T-helper 17 cell (primary cell): ENCODE measurements around the gene CTDSP2. TPM values are rescaled to one million over a fixed set of nuclear protein-coding genes. Genes with fewer than 3 reads are reported as not detected.
A peak's percentile ranks its signal among the peaks of the same experiment; 100 is the strongest.
"Not testable (repeated sequence)": the region's sequence is repeated elsewhere in the genome, so short reads cannot be mapped to it uniquely, and the experiment has no call there.

ENCODE experiments used
- ATAC-seq: fragments of 150-1000 bp; cut with Tn5 transposase; 2 replicates; pipeline ENCODE4 v1.10.0; 2021; ENCODE audit warnings: mild to moderate bottlenecking, moderate library complexity
- DNase-seq, 3 donors: peaks; one replicate each; pipeline versions ENCODE4 v3.0.0 to v3.0.0-alpha.2; 2020 to 2021
- H3K9me3 ChIP-seq: one replicate; pipeline ENCODE4 v1.7.0; 2013; ENCODE audit warnings: low read length, mild to moderate bottlenecking; ENCODE audit not compliant: control insufficient read depth, poor library complexity, severe bottlenecking
- H3K27ac Mint-ChIP-seq: one replicate; pipeline ENCODE4 v1.8.0; 2022; ENCODE audit warnings: mild to moderate bottlenecking, moderate library complexity, mixed read lengths
- H3K27me3 Mint-ChIP-seq: one replicate; pipeline ENCODE4 v1.8.0; 2022; ENCODE audit warnings: mixed read lengths
- H3K36me3 Mint-ChIP-seq: one replicate; pipeline ENCODE4 v1.8.0; 2022; ENCODE audit warnings: low read depth, mixed read lengths
- H3K4me1 Mint-ChIP-seq: one replicate; pipeline ENCODE4 v1.8.0; 2022; ENCODE audit warnings: mild to moderate bottlenecking, mixed read lengths
- H3K4me3 Mint-ChIP-seq: one replicate; pipeline ENCODE4 v1.8.0; 2022; ENCODE audit warnings: mild to moderate bottlenecking, moderate library complexity, mixed read lengths
- total RNA-seq, 4 donors: library from RNA in 2 of 4; stranded (reverse) in 2 of 4; gene quantifications; one replicate each; pipeline ENCODE4 v1.2.3 and lab custom pipeline; 2022 to 2026

The CTDSP2 gene
- total RNA-seq, 2 donors from 2014 or later: 114 to 132 TPM

GRCh38 chr12:57869927-57870318, 23.4 kb upstream of the CTDSP2 start:
- H3K27me3 Mint-ChIP-seq: peaks cover 25% of the 10 kb centered on the region
- H3K9me3 ChIP-seq: no peaks in the 10 kb centered on the region
- DNase-seq: no peak
- H3K36me3 Mint-ChIP-seq: no peaks in the 10 kb centered on the region
- H3K4me3 Mint-ChIP-seq: no peak overlapping the region
- ATAC-seq: no peak
- no peak overlapping the region for H3K27ac Mint-ChIP-seq
- H3K4me1 Mint-ChIP-seq: peaks cover 19% of the 10 kb centered on the region

GRCh38 chr12:57869298-57869926, 22.9 kb upstream of the CTDSP2 start:
- H3K9me3 ChIP-seq: no peaks in the 10 kb centered on the region
- H3K27ac Mint-ChIP-seq: no peak overlapping the region
- peaks cover 21% of the 10 kb centered on the region for H3K27me3 Mint-ChIP-seq
- no peak for ATAC-seq
- no peaks in the 10 kb centered on the region for H3K36me3 Mint-ChIP-seq
- peaks cover 14% of the 10 kb centered on the region for H3K4me1 Mint-ChIP-seq
- H3K4me3 Mint-ChIP-seq: no peak overlapping the region
- no peak for DNase-seq

- H3K27me3 Mint-ChIP-seq: peaks cover 16% of the 10 kb centered on the region
Observed at GRCh38 chr12:57868851-57869268, 22.3 kb upstream of the CTDSP2 start.

GRCh38 chr12:57868221-57868620, 21.7 kb upstream of the CTDSP2 start:
- Mint-ChIP-seq H3K36me3 (no peaks in the 10 kb centered on the region), H3K27me3 (peaks cover 16% of the 10 kb centered on the region), H3K4me1 (peaks cover 12% of the 10 kb centered on the region), H3K4me3 (no peak overlapping the region), H3K27ac (no peak overlapping the region)
- DNase-seq (no peak), ATAC-seq (no peak)
- no peaks in the 10 kb centered on the region for H3K9me3 ChIP-seq

More at GRCh38 chr12:57868851-57869268, 22.3 kb upstream of the CTDSP2 start:
- no peak for ATAC-seq
- Mint-ChIP-seq H3K36me3 (no peaks in the 10 kb centered on the region), H3K27ac (no peak overlapping the region), H3K4me3 (no peak overlapping the region), H3K4me1 (peaks cover 12% of the 10 kb centered on the region)
- DNase-seq: no peak
- no peaks in the 10 kb centered on the region for H3K9me3 ChIP-seq

- Mint-ChIP-seq H3K36me3 (no peaks in the 10 kb centered on the region), H3K27ac (no peak overlapping the region), H3K4me3 (no peak overlapping the region), H3K27me3 (peaks cover 16% of the 10 kb centered on the region), H3K4me1 (peaks cover 9% of the 10 kb centered on the region)
- no peaks in the 10 kb centered on the region for H3K9me3 ChIP-seq
- ATAC-seq (no peak), DNase-seq (no peak)
Observed at GRCh38 chr12:57866308-57867019, 19.9 kb upstream of the CTDSP2 start.

- Mint-ChIP-seq H3K4me3 (peak overlapping the region; percentile 91), H3K36me3 (peaks cover 2% of the 10 kb centered on the region), H3K4me1 (peaks cover 12% of the 10 kb centered on the region), H3K27ac (peak overlapping the region; percentile 16), H3K27me3 (peaks cover 19% of the 10 kb centered on the region)
- DNase-seq (peak; percentile 14 to 29 (median 21)), ATAC-seq (peak; percentile 91)
- H3K9me3 ChIP-seq: no peaks in the 10 kb centered on the region
Observed at GRCh38 chr12:57865084-57865751, 18.7 kb upstream of the CTDSP2 start.

GRCh38 chr12:57864442-57865083, 18.0 kb upstream of the CTDSP2 start:
- DNase-seq: no peak
- peak; percentile 27 for ATAC-seq
- Mint-ChIP-seq H3K36me3 (peaks cover 5% of the 10 kb centered on the region), H3K4me3 (peak overlapping the region; percentile 75), H3K27me3 (peaks cover 25% of the 10 kb centered on the region), H3K4me1 (peaks cover 16% of the 10 kb centered on the region), H3K27ac (no peak overlapping the region)
- H3K9me3 ChIP-seq: no peaks in the 10 kb centered on the region

- Mint-ChIP-seq H3K27ac (no peak overlapping the region), H3K4me1 (peaks cover 11% of the 10 kb centered on the region), H3K4me3 (no peak overlapping the region)
Observed at GRCh38 chr12:57863676-57864075, 17.1 kb upstream of the CTDSP2 start.

GRCh38 chr12:57861967-57862366, 15.4 kb upstream of the CTDSP2 start:
- H3K27me3 Mint-ChIP-seq: peaks cover 19% of the 10 kb centered on the region
- ATAC-seq (no peak), DNase-seq (no peak)
- peaks cover 5% of the 10 kb centered on the region for H3K36me3 Mint-ChIP-seq
- peaks cover 11% of the 10 kb centered on the region for H3K4me1 Mint-ChIP-seq
- no peaks in the 10 kb centered on the region for H3K9me3 ChIP-seq
- H3K27ac Mint-ChIP-seq: no peak overlapping the region
- no peak overlapping the region for H3K4me3 Mint-ChIP-seq

More at GRCh38 chr12:57863676-57864075, 17.1 kb upstream of the CTDSP2 start:
- H3K9me3 ChIP-seq: no peaks in the 10 kb centered on the region
- ATAC-seq (no peak), DNase-seq (no peak)
- Mint-ChIP-seq H3K27me3 (peaks cover 26% of the 10 kb centered on the region), H3K36me3 (peaks cover 5% of the 10 kb centered on the region)

GRCh38 chr12:57860883-57861282, 14.4 kb upstream of the CTDSP2 start:
- DNase-seq, H3K9me3 ChIP-seq, ATAC-seq, H3K27ac Mint-ChIP-seq, H3K4me3 Mint-ChIP-seq, H3K36me3 Mint-ChIP-seq: not testable (repeated sequence)
- peaks cover 19% of the 10 kb centered on the region for H3K27me3 Mint-ChIP-seq
- peaks cover 11% of the 10 kb centered on the region for H3K4me1 Mint-ChIP-seq

GRCh38 chr12:57859121-57859520, 12.6 kb upstream of the CTDSP2 start:
- no peak for ATAC-seq
- no peak overlapping the region for H3K4me3 Mint-ChIP-seq
- DNase-seq: no peak
- H3K27ac Mint-ChIP-seq: no peak overlapping the region
- peaks cover 8% of the 10 kb centered on the region for H3K4me1 Mint-ChIP-seq
- peaks cover 5% of the 10 kb centered on the region for H3K36me3 Mint-ChIP-seq
- peaks cover 19% of the 10 kb centered on the region for H3K27me3 Mint-ChIP-seq
- H3K9me3 ChIP-seq: no peaks in the 10 kb centered on the region

GRCh38 chr12:57858123-57858522, 11.6 kb upstream of the CTDSP2 start:
- peaks cover 11% of the 10 kb centered on the region for H3K4me1 Mint-ChIP-seq

GRCh38 chr12:57854965-57855364, 8.4 kb upstream of the CTDSP2 start:
- peaks cover 20% of the 10 kb centered on the region for H3K4me1 Mint-ChIP-seq
- no peak for DNase-seq
- H3K27me3 Mint-ChIP-seq: peaks cover 32% of the 10 kb centered on the region
- ATAC-seq: no peak
- peaks cover under 1% of the 10 kb centered on the region for H3K36me3 Mint-ChIP-seq
- no peak overlapping the region for H3K4me3 Mint-ChIP-seq
- no peak overlapping the region for H3K27ac Mint-ChIP-seq
- H3K9me3 ChIP-seq: no peaks in the 10 kb centered on the region

More at GRCh38 chr12:57858123-57858522, 11.6 kb upstream of the CTDSP2 start:
- H3K27ac Mint-ChIP-seq, DNase-seq, ATAC-seq, H3K36me3 Mint-ChIP-seq, H3K9me3 ChIP-seq, H3K4me3 Mint-ChIP-seq: not testable (repeated sequence)
- H3K27me3 Mint-ChIP-seq: peaks cover 25% of the 10 kb centered on the region
